NCI-H2081 treated with DMSO at 0.1 percent for 48 hours (cell line): ENCODE results near the gene SLC8B1.

Experiments used
- DNase-seq: peaks from one replicate; lab custom pipeline; 2025; lab: John Stamatoyannopoulos, UW

The SLC8B1 gene

DNA sequence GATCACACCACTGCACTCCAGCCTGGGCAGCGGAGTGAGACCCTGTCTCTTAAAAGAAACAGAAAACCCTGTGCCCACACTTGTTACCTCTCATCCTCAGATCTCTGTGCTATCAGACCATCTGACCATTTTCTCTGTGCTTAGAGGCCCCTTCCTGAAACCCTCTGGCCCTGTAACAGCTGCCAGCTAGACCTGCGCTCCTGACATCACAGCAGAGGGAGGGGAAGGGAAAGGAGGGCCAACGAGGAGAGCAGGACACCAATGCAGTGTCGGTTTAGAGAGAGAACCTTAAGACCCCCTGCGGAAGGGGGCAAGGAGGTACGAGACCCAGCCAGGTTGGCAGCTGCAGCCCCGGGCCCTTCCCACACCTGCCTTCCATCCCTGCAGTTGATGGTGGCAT lies 42.4 kb downstream of the SLC8B1 start:
- DNase-seq, result no peak

GRCh38 chr12:113292091-113292490 lies 42.8 kb downstream of the SLC8B1 start:
- DNase-seq, result no peak

DNA sequence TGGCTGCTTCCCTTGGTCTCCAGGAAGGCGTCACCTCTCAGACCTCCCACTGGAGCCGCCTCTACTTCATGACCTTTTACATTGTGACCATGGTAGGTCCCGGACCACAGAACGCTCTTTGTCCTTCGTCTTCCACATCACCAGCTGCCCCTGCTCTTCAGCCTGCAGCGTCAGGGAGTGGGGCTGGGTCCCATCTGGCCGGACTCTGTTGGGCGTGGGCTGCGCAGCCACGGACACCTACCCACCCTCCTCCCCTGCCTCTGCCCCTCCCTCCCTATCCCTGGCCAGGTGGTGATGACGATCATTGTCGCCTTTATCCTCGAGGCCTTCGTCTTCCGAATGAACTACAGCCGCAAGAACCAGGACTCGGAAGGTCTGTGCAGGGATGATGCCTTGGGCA lies 43.3 kb downstream of the SLC8B1 start:
- DNase-seq, result no peak

GRCh38 chr12:113290506-113290905 lies 44.4 kb downstream of the SLC8B1 start:
- no peak for DNase-seq

DNA sequence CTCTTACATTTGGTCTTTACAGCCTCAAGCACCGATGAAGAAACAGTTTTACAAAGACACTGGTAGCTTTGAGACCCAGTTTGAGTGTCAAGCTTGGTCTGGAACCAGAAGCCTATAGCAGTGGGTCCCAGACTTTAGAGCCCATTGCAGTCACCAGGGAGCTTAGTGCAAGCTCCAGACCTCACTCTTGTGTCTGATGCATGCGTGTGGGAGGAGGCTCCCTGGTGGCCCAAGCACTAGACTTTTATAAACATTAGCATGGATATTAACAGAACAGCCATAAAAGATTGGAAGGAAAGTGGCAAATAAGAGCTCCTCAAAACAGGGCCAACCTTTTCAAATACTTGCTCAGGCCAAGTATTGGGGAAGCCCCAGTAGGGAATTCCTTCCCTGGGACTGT lies 45.5 kb downstream of the SLC8B1 start:
- no peak for DNase-seq

DNA sequence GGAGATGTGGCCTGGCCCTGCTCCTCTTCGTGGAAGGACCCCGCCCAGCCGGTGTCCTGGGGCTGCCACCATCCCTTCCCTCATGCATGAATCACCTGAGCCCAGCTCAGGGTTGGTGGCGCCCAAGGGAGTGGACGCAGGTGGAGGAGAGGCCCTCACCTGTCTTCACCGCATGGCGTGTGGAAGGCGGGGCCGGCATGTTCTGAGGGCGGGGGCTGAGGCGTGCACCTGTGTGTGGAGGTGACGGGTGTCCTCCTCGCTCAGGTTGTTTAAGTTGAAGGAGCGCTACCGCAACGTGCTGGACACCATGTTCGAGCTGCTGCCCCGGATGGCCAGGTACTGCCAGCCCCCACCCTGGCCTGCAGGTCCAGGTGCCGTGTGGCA lies 47.0 kb downstream of the SLC8B1 start:
- no peak for DNase-seq

- no peak for DNase-seq
Measured at GRCh38 chr12:113287146-113287898, 47.6 kb downstream of the SLC8B1 start.

DNA sequence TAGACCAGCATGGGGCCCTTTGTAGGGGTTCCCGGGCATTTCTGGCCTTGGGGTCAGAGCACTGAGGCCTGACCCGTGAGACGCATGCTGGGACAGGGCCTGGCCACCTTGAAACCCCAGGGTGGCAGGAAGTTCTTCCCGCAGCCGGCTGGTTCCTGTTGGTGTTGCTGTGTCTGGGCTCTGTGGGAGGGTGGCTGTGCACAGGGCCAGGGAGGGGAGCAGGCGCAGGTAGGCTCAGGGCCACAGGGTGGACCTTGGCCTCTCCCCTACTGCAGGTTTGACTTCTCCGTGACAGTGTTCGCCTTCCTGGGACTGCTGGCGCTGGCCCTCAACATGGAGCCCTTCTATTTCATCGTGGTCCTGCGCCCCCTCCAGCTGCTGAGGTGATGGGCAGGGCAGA lies 48.2 kb downstream of the SLC8B1 start:
- DNase-seq, result no peak

DNA sequence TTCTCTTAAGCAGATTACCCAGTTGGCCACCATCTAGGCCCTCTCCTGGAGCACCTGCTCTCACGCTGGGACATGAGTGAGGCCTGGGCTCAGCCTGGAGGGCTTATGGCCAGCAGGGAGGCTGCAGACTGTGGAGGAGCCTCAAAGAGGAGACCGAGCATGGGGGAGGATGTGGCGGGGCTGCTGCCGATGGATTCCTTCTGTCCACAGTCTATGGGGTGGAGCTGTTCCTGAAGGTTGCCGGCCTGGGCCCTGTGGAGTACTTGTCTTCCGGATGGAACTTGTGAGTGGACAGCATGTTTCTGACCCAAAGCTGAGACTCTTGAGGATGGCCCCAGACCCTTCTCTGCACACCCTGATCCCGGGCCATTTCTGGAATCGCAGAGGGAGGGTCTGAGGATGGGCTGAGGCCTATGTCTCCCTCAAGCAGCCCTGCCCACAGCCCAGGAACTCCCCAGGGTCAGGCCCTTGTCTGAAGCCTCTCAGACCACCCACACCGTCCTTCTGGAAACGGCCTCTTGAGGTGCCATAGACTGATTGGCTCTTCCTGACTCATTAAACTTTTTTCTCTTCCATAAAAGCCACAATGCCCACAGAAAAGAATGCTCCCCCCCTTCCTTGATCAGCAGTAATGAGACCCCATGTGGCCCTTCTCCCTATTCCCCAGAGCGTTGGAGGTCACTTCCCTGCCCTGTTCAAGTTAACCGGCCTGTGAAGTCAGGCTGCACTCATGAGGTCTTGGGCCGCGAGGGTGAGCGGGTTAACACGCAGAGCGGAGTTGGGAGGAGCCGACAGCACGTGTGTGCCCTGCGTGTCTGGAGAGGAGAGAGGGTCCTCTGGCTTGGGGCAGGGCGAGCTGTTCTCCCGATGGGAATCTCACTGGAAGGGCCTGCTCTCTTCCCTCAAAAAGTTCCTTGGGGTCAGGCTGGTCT lies 49.0 kb downstream of the SLC8B1 start:
- DNase-seq, result no peak

DNA sequence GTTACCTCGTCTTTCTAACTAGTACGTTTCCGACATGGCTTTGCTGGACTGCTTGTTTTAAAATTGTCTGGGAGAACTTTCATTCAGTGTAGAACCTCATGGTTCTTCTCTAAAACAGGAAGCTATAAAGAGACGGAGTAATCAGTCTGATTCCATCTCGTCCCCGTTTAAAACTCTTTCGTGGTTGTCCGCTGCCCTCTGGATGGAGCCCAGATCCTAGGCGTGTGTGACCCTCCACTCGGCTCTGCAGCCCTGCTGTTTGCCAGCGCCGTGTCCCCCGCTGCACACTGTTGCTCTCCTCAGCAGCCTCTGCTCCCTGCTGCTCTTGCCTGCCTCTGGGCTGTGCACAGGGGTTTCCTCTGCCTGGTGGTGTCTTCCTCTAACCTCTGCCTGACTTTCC lies 50.2 kb downstream of the SLC8B1 start:
- DNase-seq, result no peak

DNA sequence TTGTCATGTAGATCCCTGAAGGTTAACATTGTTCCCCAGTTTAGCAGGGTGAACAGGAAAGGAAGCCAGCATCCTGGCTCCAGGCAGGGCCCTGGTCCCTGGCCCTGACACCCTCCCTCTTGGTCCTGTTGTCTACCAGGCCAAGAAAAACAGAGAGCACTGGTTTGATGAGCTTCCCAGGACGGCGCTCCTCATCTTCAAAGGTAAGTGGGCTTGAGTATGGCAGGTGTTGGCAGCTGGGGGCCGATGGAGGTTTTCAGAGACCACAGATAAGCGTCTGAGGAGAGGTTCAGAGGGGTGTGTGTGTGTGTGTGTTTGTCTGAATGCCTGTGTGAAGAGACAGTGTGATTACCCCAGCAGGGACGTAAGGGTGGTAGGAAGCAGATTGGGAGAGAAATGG lies 56.3 kb downstream of the SLC8B1 start:
- no peak for DNase-seq

GRCh38 chr12:113278141-113278540 lies 56.8 kb downstream of the SLC8B1 start:
- DNase-seq, result no peak

DNA sequence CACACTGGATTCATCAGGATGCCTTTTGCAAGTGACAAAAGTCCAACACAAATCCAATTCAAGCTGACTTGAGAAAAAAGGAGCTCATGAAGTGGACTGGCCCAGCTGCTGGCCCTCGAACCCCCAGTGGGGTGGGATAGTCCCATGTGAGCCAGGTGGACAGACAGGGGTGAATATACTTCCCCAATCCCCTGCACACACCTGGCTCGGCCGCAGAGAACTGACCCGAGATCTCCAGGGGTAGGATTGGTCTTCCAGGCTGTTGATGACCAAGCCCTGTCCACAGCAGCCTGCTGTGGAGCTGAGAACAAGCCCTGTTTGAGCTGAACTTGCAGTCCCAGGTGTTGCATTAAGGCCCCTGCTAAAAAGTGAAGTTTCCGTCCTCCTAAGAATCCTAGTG lies 57.4 kb downstream of the SLC8B1 start:
- DNase-seq, result no peak

GRCh38 chr12:113276946-113277500 lies 57.9 kb downstream of the SLC8B1 start:
- DNase-seq, result no peak

DNA sequence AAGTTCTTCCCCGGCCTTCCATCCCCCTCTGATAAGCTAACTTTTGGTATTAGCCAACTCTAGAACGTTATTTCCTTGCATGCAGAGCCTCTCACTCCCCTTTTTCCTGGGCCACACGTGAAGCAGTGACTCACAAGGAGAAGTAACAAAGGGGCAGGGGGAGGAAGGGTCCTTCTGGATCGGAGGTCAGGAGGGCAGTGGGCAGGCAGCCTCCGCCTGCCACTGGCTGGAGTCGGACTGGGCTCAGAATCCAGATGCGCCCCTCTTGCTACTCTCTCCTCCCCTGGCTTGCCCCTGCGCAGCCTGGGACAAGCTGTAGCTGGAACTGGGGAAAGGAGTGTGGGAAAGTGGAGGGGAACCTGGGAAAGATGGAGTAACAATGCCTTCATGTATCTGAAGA lies 58.6 kb downstream of the SLC8B1 start:
- DNase-seq, result no peak

GRCh38 chr12:113274848-113275247 lies 60.1 kb downstream of the SLC8B1 start:
- DNase-seq, result no peak

- DNase-seq, result no peak
Measured at GRCh38 chr12:113273053-113273725, 61.7 kb downstream of the SLC8B1 start.

DNA sequence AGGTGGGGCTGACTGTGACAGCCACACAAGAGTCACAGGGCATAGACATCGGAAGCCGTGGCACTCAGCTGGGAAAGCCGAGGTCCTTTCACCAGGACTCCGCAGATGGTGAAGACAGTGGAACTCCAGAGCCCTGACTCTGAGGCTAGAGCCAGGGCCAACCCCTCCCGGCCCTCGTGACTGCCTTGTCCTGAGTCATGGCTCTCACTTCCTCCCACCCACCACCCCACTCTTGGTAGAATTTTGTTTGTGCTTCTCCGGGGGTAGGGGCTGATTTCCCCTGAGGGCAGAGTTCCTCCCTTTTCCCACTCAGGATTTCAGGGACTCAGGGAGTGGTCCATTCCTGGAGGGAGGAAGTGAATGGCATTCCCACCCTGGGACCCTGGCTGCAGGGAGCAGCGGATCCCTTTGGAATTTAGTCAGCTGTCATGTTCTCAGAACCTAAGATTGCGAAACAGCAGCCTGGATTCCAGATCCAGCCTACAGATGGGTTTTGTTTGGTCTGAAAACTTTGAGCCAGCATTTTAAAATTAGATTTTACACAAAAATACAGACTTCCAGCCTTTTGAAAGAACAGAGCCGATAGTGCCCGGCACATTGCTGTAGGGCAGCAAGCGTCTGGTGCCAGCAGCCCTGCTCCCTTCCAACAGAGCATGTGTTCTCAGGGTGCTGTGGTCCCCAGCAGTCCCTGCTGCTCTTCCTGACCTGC lies 62.9 kb downstream of the SLC8B1 start:
- no peak for DNase-seq

DNA sequence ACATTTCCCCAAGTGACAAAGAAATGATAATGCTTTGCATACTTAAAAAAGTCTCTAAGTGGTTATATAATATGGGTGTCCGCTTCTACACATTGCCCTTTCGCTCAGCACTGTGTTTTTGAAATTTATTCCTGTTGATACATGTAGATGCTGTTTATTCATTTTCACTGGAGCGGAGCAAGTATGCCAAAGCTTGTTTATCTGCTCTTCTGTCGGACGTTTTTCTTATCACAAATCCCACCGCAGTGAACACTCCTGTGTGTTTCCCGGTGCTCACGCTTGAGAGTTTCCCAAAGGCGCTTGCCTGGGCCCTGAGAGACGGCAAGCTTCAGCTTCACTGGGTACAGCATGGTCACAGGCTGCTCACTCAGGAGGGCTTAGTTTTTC lies 63.5 kb downstream of the SLC8B1 start:
- no peak for DNase-seq

DNA sequence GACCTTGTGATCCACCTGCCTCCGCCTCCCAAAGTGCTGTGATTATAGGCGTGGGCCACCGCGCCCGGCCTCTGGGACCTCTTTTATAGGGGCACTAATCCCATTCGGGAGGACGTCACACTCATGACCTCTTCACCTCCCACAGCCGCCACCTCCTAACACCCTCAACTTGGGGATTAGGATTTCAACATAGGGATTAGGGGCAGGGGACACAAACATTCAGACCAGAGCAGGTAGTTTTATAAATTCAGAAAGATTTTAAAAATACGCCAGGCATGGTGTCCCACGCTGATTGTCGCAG lies 64.2 kb downstream of the SLC8B1 start:
- DNase-seq, result no peak

DNA sequence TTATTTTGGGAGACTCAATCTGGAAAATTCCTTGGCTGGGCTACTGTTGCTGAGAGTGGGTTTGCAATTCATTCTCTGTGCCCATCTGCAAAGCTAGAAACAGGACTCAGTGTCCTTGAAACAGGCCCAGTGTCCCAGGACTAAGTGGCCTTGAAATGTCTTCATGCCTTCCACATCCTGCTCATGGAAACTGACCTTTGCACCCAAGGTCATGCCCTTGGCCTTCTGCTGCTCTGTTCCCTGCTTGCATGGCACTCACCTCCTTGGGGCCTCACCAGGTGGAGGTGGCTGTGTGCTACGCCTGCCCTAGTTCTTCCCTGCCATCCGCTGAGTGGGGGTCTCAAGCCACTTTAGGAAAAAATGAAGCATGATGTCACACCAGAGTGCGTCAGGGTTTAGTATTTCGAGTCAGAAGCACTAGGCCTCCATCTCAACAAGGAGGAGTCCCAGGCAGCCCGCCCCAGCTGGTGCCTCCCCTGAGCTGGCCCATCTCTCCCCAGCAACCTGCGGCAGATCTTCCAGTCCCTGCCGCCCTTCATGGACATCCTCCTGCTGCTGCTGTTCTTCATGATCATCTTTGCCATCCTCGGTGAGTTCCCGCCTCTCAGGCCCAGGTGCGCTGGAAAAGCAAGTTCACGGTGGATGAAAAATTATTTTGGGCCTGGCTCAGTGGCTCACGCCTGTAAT lies 65.5 kb downstream of the SLC8B1 start:
- no peak for DNase-seq
